ENCODE results near the gene HOXD12.

DNA sequence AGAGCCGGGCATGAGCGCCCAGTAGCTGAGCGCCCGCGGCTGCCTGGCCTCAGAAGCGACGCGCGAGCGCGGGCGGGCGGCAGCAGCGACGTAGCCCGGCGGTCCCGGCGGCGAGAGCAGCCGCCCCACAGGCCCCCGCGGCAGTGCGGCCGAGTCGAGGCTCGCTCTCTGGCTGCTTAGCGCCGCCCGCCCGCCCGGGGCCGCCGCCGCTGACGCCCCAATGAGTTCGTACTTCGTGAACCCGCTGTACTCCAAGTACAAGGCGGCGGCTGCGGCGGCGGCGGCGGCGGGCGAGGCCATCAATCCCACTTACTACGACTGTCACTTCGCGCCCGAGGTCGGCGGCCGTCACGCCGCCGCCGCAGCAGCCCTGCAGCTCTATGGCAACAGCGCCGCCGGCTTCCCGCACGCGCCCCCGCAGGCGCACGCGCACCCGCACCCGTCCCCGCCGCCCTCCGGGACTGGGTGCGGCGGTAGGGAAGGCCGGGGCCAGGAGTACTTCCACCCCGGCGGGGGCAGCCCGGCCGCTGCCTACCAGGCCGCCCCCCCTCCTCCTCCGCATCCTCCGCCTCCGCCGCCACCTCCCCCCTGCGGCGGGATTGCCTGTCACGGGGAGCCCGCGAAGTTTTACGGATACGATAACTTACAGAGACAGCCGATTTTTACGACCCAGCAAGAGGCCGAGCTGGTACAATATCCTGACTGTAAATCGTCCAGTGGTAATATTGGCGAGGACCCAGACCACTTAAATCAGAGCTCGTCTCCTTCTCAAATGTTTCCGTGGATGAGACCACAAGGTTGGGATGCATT is 30.8 kb downstream of the HOXD12 start:
- TF ChIP-seq, protein P1, sequence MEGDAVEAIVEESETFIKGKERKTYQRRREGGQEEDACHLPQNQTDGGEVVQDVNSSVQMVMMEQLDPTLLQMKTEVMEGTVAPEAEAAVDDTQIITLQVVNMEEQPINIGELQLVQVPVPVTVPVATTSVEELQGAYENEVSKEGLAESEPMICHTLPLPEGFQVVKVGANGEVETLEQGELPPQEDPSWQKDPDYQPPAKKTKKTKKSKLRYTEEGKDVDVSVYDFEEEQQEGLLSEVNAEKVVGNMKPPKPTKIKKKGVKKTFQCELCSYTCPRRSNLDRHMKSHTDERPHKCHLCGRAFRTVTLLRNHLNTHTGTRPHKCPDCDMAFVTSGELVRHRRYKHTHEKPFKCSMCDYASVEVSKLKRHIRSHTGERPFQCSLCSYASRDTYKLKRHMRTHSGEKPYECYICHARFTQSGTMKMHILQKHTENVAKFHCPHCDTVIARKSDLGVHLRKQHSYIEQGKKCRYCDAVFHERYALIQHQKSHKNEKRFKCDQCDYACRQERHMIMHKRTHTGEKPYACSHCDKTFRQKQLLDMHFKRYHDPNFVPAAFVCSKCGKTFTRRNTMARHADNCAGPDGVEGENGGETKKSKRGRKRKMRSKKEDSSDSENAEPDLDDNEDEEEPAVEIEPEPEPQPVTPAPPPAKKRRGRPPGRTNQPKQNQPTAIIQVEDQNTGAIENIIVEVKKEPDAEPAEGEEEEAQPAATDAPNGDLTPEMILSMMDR (conservative IDR thresholded peaks at IDR 0.05; ENCODE audit: low read depth, low read length): no peak
- no peak for TF ChIP-seq EZH2 (IDR thresholded peaks at IDR 0.05; ENCODE audit: borderline replicate concordance, low read depth, low read length, poor library complexity, severe bottlenecking)
